ENCODE results near the gene PAX2. TPM values are rescaled to one million over a fixed set of nuclear protein-coding genes. Genes with fewer than 3 reads are reported as not detected.

The PAX2 gene
- total and polyA plus RNA-seq, 2 of the 8 experiments (the other 6 are each of a cell fraction or from before 2014, with no cell fraction given): 0.02 TPM; not detected in 1

- TF ChIP-seq ATF3 (IDR thresholded peaks at IDR 0.05; ENCODE audit: insufficient read depth, low read depth, low read length) (no peak), CBX5 (IDR thresholded peaks at IDR 0.05; ENCODE audit: low read depth, low read length) (no peak), POU5F1 (IDR thresholded peaks at IDR 0.05; ENCODE audit: low read depth, low read length) (no peak), CHD7 (IDR thresholded peaks at IDR 0.05; ENCODE audit: insufficient replicate concordance, low read length) (no peak)
These were observed 37.3 kb downstream of the PAX2 start (continued) for GRCh38 chr10:100782461-100783244.

All from H1 (cell line).